BJ (cell line): ENCODE data around the gene CDC42BPB. TPM values are rescaled to one million over a fixed set of nuclear protein-coding genes. Genes with fewer than 3 reads are reported as not detected.

Experiments
- CTCF ChIA-PET: fragments of 350-600 bp; formaldehyde crosslinking; extraction: SDS; loops from one replicate; lab custom pipeline; 2021; ENCODE audit warnings: antibody characterized with exemption, inconsistent platforms; lab: Yijun Ruan, JAX
- POLR2A ChIA-PET: fragments of 300-600 bp; sonication (Branson Sonifier 250); formaldehyde crosslinking; extraction: SDS; loops from one replicate; lab custom pipeline; 2021; ENCODE audit warnings: antibody characterized with exemption; lab: Charles Lee
- DNase-seq: peaks from one replicate; pipeline ENCODE4 v3.0.0-alpha.2; 2011; ENCODE audit warnings: low read depth
- H3K27me3 ChIP-seq: 2 replicates; pipeline ENCODE4 v1.6.0; 2011; ENCODE audit warnings: low read length; ENCODE audit not compliant: control insufficient read depth, insufficient read depth
- H3K36me3 ChIP-seq: 2 replicates; pipeline ENCODE4 v1.5.1; 2011; ENCODE audit warnings: low read length; ENCODE audit not compliant: control insufficient read depth, insufficient read depth
- H3K4me3 ChIP-seq: 2 replicates; pipeline ENCODE4 v1.5.1; 2011; ENCODE audit warnings: low read depth, mild to moderate bottlenecking, control low read depth, low read length
- CTCF ChIP-seq: IDR thresholded peaks from 2 replicates; pipeline ENCODE4 v1.5.1; 2011; ENCODE audit warnings: low read depth, mild to moderate bottlenecking, control low read depth, inconsistent platforms, low read length, moderate library complexity; ENCODE audit not compliant: insufficient read depth
- polyA plus RNA-seq: library from polyadenylated mRNA; depleted of rRNA; stranded (reverse); fragments of >200 nt; gene quantifications from 2 replicates; pipeline ENCODE4 v1.2.3, GENCODE V29; 2011

Gene CDC42BPB
- polyA plus RNA-seq, 1 experiment: 66.5 TPM

GRCh38 chr14:103022002-103022684 lies 35.2 kb downstream of the CDC42BPB start:
- TF ChIP-seq CTCF: no peak
- Histone ChIP-seq H3K4me3 (no peak overlapping the region), H3K36me3 (peaks cover 1% of the 10 kb centered on the region), H3K27me3 (no peaks in the 10 kb centered on the region)
- ChIA-PET CTCF (no interaction called here), POLR2A (no interaction called here)
- no peak for DNase-seq

- DNase-seq: no peak
- ChIA-PET CTCF (no interaction called here), POLR2A (no interaction called here)
- H3K4me3 ChIP-seq: no peak overlapping the region
- no peaks in the 10 kb centered on the region for H3K27me3 ChIP-seq
- TF ChIP-seq CTCF: no peak
- H3K36me3 ChIP-seq: peaks cover 1% of the 10 kb centered on the region
Measured at GRCh38 chr14:103021684-103022001, 35.7 kb downstream of the CDC42BPB start.

DNA sequence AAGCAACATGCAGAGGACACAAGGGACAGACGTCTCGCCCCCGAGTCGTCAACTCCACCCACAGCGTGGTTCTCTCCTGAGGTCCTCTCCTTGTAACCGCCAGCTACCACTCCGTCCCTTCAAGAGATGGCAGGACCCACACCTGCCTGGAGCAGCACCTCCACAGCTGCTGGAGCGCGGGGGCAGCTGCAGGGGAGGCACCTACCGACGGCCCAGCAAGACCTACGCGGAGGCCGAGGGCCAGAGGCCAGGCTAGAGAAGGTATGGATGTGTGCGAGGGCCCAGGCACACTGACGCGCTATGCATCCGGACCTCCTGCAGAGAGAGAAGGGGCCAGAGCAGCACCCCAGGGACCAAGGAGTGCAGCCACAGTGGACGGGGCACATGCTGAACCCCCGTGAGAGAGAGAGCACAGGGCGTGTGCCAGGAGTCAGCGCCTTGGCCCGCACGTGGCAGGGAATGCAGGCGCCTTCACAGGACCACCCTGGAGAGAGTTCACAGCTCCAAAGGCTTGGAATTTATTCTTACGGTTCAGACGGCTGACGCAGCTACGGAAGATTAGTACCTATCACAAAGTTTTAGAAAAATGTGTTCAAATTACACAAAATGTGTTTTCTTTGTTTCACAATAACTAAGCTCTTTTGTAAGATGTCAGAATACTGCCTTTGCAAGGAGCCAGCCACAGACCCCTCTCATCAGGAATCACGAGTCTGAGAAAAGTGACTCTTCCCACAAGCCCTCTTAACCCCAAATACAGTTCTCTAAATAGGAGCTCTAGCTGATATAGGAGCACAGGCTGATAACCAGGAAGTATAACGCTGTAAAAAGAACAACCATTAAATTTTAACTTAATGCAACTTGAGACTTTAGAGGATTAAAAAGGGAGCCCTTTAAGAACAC lies 36.8 kb downstream of the CDC42BPB start:
- POLR2A ChIA-PET: no interaction called here
- no peak for TF ChIP-seq CTCF
- CTCF ChIA-PET: interaction anchor here (0.6 to 1.8 kb wide), 2 partner anchors 12 to 217 kb away, joined by 3 to 4 read pairs; no protein-coding TSS in a partner anchor

DNA sequence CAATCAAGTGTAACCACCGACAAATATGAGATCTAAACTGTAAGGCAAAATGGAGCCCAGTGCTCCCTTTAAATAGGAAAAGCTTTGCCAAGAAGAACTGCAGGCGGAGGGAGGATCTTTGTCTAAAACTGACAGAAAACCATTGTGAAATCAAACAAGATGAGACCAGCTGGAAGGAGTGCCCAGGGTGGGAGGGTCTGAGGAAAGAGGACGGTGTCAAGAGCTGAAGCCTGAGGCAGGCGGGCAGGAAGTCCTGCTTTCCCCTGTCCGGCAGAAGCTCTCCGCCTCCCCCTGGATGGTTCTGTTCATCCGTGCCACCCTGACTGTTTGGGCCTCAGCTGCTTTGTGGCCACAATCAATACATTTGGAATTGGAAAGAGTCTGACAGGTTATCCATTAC lies 37.5 kb downstream of the CDC42BPB start:
- POLR2A ChIA-PET: no interaction called here
- TF ChIP-seq CTCF: no peak
- H3K4me3 ChIP-seq: no peak overlapping the region
- CTCF ChIA-PET: interaction anchor here (1.8 kb wide), 1 partner anchor 11 kb away, joined by 4 read pairs; no protein-coding TSS in a partner anchor
- no peaks in the 10 kb centered on the region for H3K27me3 ChIP-seq
- DNase-seq: no peak
- H3K36me3 ChIP-seq: peaks cover 1% of the 10 kb centered on the region

More for the DNA sequence above, 36.8 kb downstream of the CDC42BPB start:
- Histone ChIP-seq H3K27me3 (no peaks in the 10 kb centered on the region), H3K4me3 (no peak overlapping the region), H3K36me3 (peaks cover 1% of the 10 kb centered on the region)
- DNase-seq: no peak

- TF ChIP-seq CTCF: no peak
- no peak for DNase-seq
- Histone ChIP-seq H3K27me3 (no peaks in the 10 kb centered on the region), H3K4me3 (no peak overlapping the region), H3K36me3 (peaks cover 1% of the 10 kb centered on the region)
- ChIA-PET CTCF (interaction anchor here (1.8 kb wide), 1 partner anchor 11 kb away, joined by 4 read pairs; no protein-coding TSS in a partner anchor), POLR2A (no interaction called here)
Measured at GRCh38 chr14:103019236-103019635, 38.1 kb downstream of the CDC42BPB start.
